H9 (cell line): ENCODE data around the gene GH2. TPM values are rescaled to one million over a fixed set of nuclear protein-coding genes. Genes with fewer than 3 reads are reported as not detected.
A peak's percentile ranks its signal among the peaks of the same experiment; 100 is the strongest.

Experiments
- DNase-seq: peaks from one replicate; pipeline ENCODE4 v3.0.0-alpha.2; 2017
- H2AFZ ChIP-seq: one replicate; pipeline ENCODE4 v1.6.1; 2013; ENCODE audit warnings: mild to moderate bottlenecking, low read length, control low read depth, moderate library complexity
- H2AK5ac ChIP-seq: 2 replicates; pipeline ENCODE4 v1.6.1; 2013; ENCODE audit warnings: low read length, control low read depth, mixed read lengths; ENCODE audit not compliant: insufficient read length
- H2BK120ac ChIP-seq: one replicate; pipeline ENCODE4 v1.6.1; 2013; ENCODE audit warnings: low read depth, mild to moderate bottlenecking, low read length, control low read depth, inconsistent platforms; ENCODE audit not compliant: poor library complexity, severe bottlenecking
- H2BK12ac ChIP-seq: 2 replicates; pipeline ENCODE4 v1.6.1; 2013; ENCODE audit warnings: low read length, control low read depth, mixed read lengths, low read depth; ENCODE audit not compliant: insufficient read length
- H2BK15ac ChIP-seq: 2 replicates; pipeline ENCODE4 v1.6.1; 2013; ENCODE audit warnings: low read depth, low read length, control low read depth
- H2BK20ac ChIP-seq: one replicate; pipeline ENCODE4 v1.6.1; 2013; ENCODE audit warnings: low read depth, mild to moderate bottlenecking, low read length, control low read depth, inconsistent platforms; ENCODE audit not compliant: poor library complexity, severe bottlenecking
- H2BK5ac ChIP-seq: 2 replicates; pipeline ENCODE4 v1.6.1; 2013; ENCODE audit warnings: low read length, control low read depth, mixed read lengths; ENCODE audit not compliant: insufficient read length
- H3K14ac ChIP-seq: 2 replicates; pipeline ENCODE4 v1.6.1; 2013; ENCODE audit warnings: low read length, control low read depth; ENCODE audit not compliant: insufficient read depth
- H3K18ac ChIP-seq: 2 replicates; pipeline ENCODE4 v1.6.1; 2013; ENCODE audit warnings: low read depth, mild to moderate bottlenecking, mixed read lengths, low read length, control low read depth; ENCODE audit not compliant: insufficient read length
- H3K23ac ChIP-seq: 2 replicates; pipeline ENCODE4 v1.6.1; 2013; ENCODE audit warnings: low read length, control low read depth, mixed read lengths, low read depth; ENCODE audit not compliant: insufficient read length
- H3K23me2 ChIP-seq: 2 replicates; pipeline ENCODE4 v1.6.1; 2013; ENCODE audit warnings: low read depth, mild to moderate bottlenecking, mixed read lengths, low read length, control low read depth; ENCODE audit not compliant: insufficient read length, poor library complexity, severe bottlenecking
- H3K27ac ChIP-seq: 2 replicates; pipeline ENCODE4 v1.5.1; 2013; ENCODE audit warnings: low read length, control low read depth, mixed read lengths, low read depth; ENCODE audit not compliant: insufficient read length
- H3K27me3 ChIP-seq: 2 replicates; pipeline ENCODE4 v1.6.1; 2013; ENCODE audit warnings: low read length, control low read depth, inconsistent platforms; ENCODE audit not compliant: insufficient read depth
- H3K4ac ChIP-seq: 2 replicates; pipeline ENCODE4 v1.6.1; 2013; ENCODE audit warnings: low read depth, mild to moderate bottlenecking, control low read depth, inconsistent platforms, low read length, moderate library complexity
- H3K4me1 ChIP-seq: 2 replicates; pipeline ENCODE4 v1.6.1; 2013; ENCODE audit warnings: low read length, control low read depth, inconsistent platforms; ENCODE audit not compliant: insufficient read depth
- H3K4me2 ChIP-seq: 2 replicates; pipeline ENCODE4 v1.6.1; 2013; ENCODE audit warnings: low read length, control low read depth, mixed read lengths; ENCODE audit not compliant: insufficient read length, insufficient read depth
- H3K56ac ChIP-seq: 2 replicates; pipeline ENCODE4 v1.6.1; 2013; ENCODE audit warnings: low read depth, mild to moderate bottlenecking, mixed read lengths, low read length, control low read depth; ENCODE audit not compliant: insufficient read length
- H3K79me1 ChIP-seq: 2 replicates; pipeline ENCODE4 v1.6.1; 2013; ENCODE audit warnings: low read depth, mild to moderate bottlenecking, moderate library complexity, low read length, control low read depth, inconsistent platforms; ENCODE audit not compliant: insufficient read depth, poor library complexity, severe bottlenecking
- H3K79me2 ChIP-seq: 2 replicates; pipeline ENCODE4 v1.6.1; 2013; ENCODE audit warnings: low read length, control low read depth, inconsistent platforms; ENCODE audit not compliant: insufficient read depth
- H3K9ac ChIP-seq: 2 replicates; pipeline ENCODE4 v1.6.1; 2013; ENCODE audit warnings: low read length, control low read depth, mixed read lengths; ENCODE audit not compliant: insufficient read length; ENCODE audit errors: extremely low read depth
- H3K9me3 ChIP-seq: one replicate; pipeline ENCODE4 v1.6.1; 2013; ENCODE audit warnings: low read depth, low read length, inconsistent platforms; ENCODE audit not compliant: control insufficient read depth
- H3T11ph ChIP-seq: one replicate; pipeline ENCODE4 v1.6.1; 2013; ENCODE audit warnings: mild to moderate bottlenecking, low read length, control low read depth, inconsistent platforms
- H4K20me1 ChIP-seq: one replicate; pipeline ENCODE4 v1.6.1; 2013; ENCODE audit not compliant: control insufficient read depth, insufficient read length, insufficient read depth
- H4K5ac ChIP-seq: 2 replicates; pipeline ENCODE4 v1.6.1; 2013; ENCODE audit warnings: low read depth, mild to moderate bottlenecking, mixed read lengths, low read length, control low read depth; ENCODE audit not compliant: insufficient read length
- H4K8ac ChIP-seq: replicated peaks from 2 replicates; pipeline ENCODE4 v1.6.1; 2013; ENCODE audit warnings: low read length, control low read depth, mixed read lengths, low read depth; ENCODE audit not compliant: insufficient read length
- H4K91ac ChIP-seq: 2 replicates; pipeline ENCODE4 v1.6.1; 2013; ENCODE audit warnings: low read depth, mild to moderate bottlenecking, moderate library complexity, mixed read lengths, low read length, control low read depth; ENCODE audit not compliant: insufficient read length
- H3K27ac Mint-ChIP-seq, 3 experiments: 2 replicates in 2 of 3; 3 replicates in 1 of 3; pipeline ENCODE4 v1.8.0; 2020 to 2021; ENCODE audit warnings: mixed read lengths in 3 of 3, mild to moderate bottlenecking in 1 of 3, moderate library complexity in 1 of 3
- H3K27me3 Mint-ChIP-seq: 2 replicates; pipeline ENCODE4 v1.8.0; 2021; ENCODE audit warnings: low read depth, mild to moderate bottlenecking, moderate library complexity, mixed read lengths
- H3K36me3 Mint-ChIP-seq, 3 experiments: 2 replicates in 2 of 3; 3 replicates in 1 of 3; pipeline ENCODE4 v1.8.0; 2020 to 2021; ENCODE audit warnings: low read depth in 3 of 3, mixed read lengths in 3 of 3; ENCODE audit not compliant: insufficient read depth in 1 of 3
- H3K4me1 Mint-ChIP-seq, 2 experiments: 2 replicates each; pipeline ENCODE4 v1.8.0; 2020; ENCODE audit warnings: mixed read lengths in 2 of 2
- H3K4me3 Mint-ChIP-seq, 2 experiments: 2 replicates in 1 of 2; 3 replicates in 1 of 2; pipeline ENCODE4 v1.8.0; 2020 to 2021; ENCODE audit warnings: mild to moderate bottlenecking in 2 of 2, mixed read lengths in 2 of 2, moderate library complexity in 1 of 2
- H3K9me3 Mint-ChIP-seq, 2 experiments: 2 replicates in 1 of 2; 3 replicates in 1 of 2; pipeline ENCODE4 v1.8.0; 2020; ENCODE audit warnings: mild to moderate bottlenecking in 2 of 2, mixed read lengths in 2 of 2, moderate library complexity in 1 of 2
- CTCF ChIP-seq: fragments of 200-600 bp; sonication (generic); conservative IDR thresholded peaks from 3 replicates; pipeline ENCODE4 v1.8.0; 2021; ENCODE audit warnings: antibody characterized with exemption, mild to moderate bottlenecking
- WGBS: extraction: QIAGEN DNeasy Blood & Tissue Kit; methylation state at CpG from one replicate; pipeline ENCODE4 v1.1.7; 2013; ENCODE audit warnings: missing lambda C conversion rate, low lambda C conversion rate, mixed read lengths; ENCODE audit not compliant: insufficient read length; ENCODE audit errors: extremely low coverage; 5-methylcytosine and 5-hydroxymethylcytosine counted together
- total RNA-seq: library from RNA; stranded (reverse); gene quantifications from 2 replicates; pipeline ENCODE4 v1.2.1, GENCODE V29; 2021

The GH2 gene
- total RNA-seq, 1 experiment from 2014 or later = 0.77 TPM

- Histone ChIP-seq H2BK5ac (no peak overlapping the region), H3K18ac (no peak overlapping the region), H2BK15ac (no peak overlapping the region), H2BK12ac (no peak overlapping the region), H3K79me1 (peaks cover 3% of the 10 kb centered on the region), H3K4me1 (no peaks in the 10 kb centered on the region; the same call in 1 of the 2 replicates), H4K91ac (no peak overlapping the region), H3K27ac (no peak overlapping the region), H3K4ac (no peak overlapping the region), H3K23ac (no peak overlapping the region), H3K56ac (no peak overlapping the region), H4K8ac (no peak overlapping the region), H2BK120ac (no peak overlapping the region), H4K20me1 (peaks cover 2% of the 10 kb centered on the region), H3K9ac (no peak overlapping the region), H2AFZ (no peak overlapping the region), H3K9me3 (no peaks in the 10 kb centered on the region), H2BK20ac (no peak overlapping the region), H3K14ac (no peak overlapping the region), H3K4me2 (no peak overlapping the region), H3K27me3 (no peaks in the 10 kb centered on the region), H3K23me2 (no peaks in the 10 kb centered on the region), H3K79me2 (no peaks in the 10 kb centered on the region; the same call in 1 of the 2 replicates), H4K5ac (no peak overlapping the region), H3T11ph (no peak overlapping the region), H2AK5ac (no peak overlapping the region)
- WGBS = no CpG with 5 or more reads among the region's 15 CpGs
- H3K9me3 Mint-ChIP-seq = no peaks in the 10 kb centered on the region
- peak overlapping the region in 2 of 3 experiments; percentile 41 to 77; a peak in 3 of 7 replicates for H3K27ac Mint-ChIP-seq
- no peaks in the 10 kb centered on the region for H3K27me3 Mint-ChIP-seq
- DNase-seq = no peak
- no peak overlapping the region for H3K4me3 Mint-ChIP-seq
- H3K36me3 Mint-ChIP-seq = peaks cover 58 to 81% (median 79%) of the 10 kb centered on the region in 3 experiments
- peaks cover 7 to 16% of the 10 kb centered on the region in 2 experiments for H3K4me1 Mint-ChIP-seq
- no peak for TF ChIP-seq CTCF
Measured at GRCh38 chr17:63833741-63834373, 47.9 kb downstream of the GH2 start.
